ENCODE measurements around the gene TNFRSF12A. TPM values are rescaled to one million over a fixed set of nuclear protein-coding genes. Genes with fewer than 3 reads are reported as not detected.

TNFRSF12A gene
- total and polyA plus RNA-seq, 11 donors: 27.8 to 824 (median 97.1) TPM

GRCh38 chr16:3022684-3023414, 2.7 kb downstream of the TNFRSF12A start:
- ATAC-seq (peak in 2 of 4 donors; percentile 1 to 2), DNase-seq (peak in 4 of 5 donors; percentile 67 to 77 (median 74))
- 15 to 27% (median 27%) methylated on average over 6 to 8 of the region's 8 CpGs for WGBS, 4 donors

GRCh38 chr16:3023415-3023668, 3.2 kb downstream of the TNFRSF12A start:
- Histone ChIP-seq H3K4me3 (peak overlapping the region; percentile 42 to 99 (median 76)), H3K36me3 (peaks cover 0 to 23% (median 19%) of the 10 kb centered on the region in 9 donors), H3K27me3 (peaks cover 0 to 7% (median 5%) of the 10 kb centered on the region in 9 donors), H3K4me1 (peaks cover 13 to 62% (median 42%) of the 10 kb centered on the region in 12 donors), H3K9me3 (no peaks in the 10 kb centered on the region), H3K27ac (peak overlapping the region; percentile 82 to 100 (median 96))
- 10 to 32% (median 17%) methylated on average over 4 to 6 of the region's 6 CpGs for WGBS, 4 donors
- TF ChIP-seq CTCF (IDR thresholded peaks at IDR 0.05) (no peak), POLR2A (IDR thresholded peaks at IDR 0.05) (no peak)
- intact Hi-C loops (cut with DNase I): no loop called here
- peak in 4 of 5 donors; percentile 57 to 80 (median 71) for DNase-seq
- ATAC-seq: peak in 2 of 4 donors; percentile 0 to 1

More at GRCh38 chr16:3022684-3023414, 2.7 kb downstream of the TNFRSF12A start:
- Histone ChIP-seq H3K4me3 (peak overlapping the region; percentile 42 to 99 (median 76)), H3K36me3 (peaks cover 0 to 23% (median 19%) of the 10 kb centered on the region in 9 donors), H3K9me3 (no peaks in the 10 kb centered on the region), H3K4me1 (peaks cover 13 to 62% (median 44%) of the 10 kb centered on the region in 12 donors), H3K27me3 (peaks cover 4 to 11% (median 9%) of the 10 kb centered on the region in 9 donors), H3K27ac (peak overlapping the region; percentile 82 to 100 (median 96))
- intact Hi-C loops (cut with DNase I): no loop called here
- no peak for TF ChIP-seq CTCF (IDR thresholded peaks at IDR 0.05)

- Histone ChIP-seq H3K27me3 (peaks cover 0 to 6% (median 2%) of the 10 kb centered on the region in 9 donors), H3K27ac (peak within 1 kb of the TSS; percentile 82 to 100 (median 96)), H3K4me3 (peak within 1 kb of the TSS; percentile 42 to 99 (median 76)), H3K9me3 (no peaks in the 10 kb centered on the region), H3K4me1 (peaks cover 13 to 65% (median 44%) of the 10 kb centered on the region in 12 donors), H3K36me3 (peaks cover 0 to 23% (median 19%) of the 10 kb centered on the region in 9 donors)
- intact Hi-C loops (cut with DNase I): no loop called here
- ATAC-seq (peak; percentile 65 to 82 (median 81)), DNase-seq (peak; percentile 95 to 99 (median 98))
- TF ChIP-seq CTCF (IDR thresholded peaks at IDR 0.05) (peak in 1 of 12 donors; percentile 10), POLR2A (IDR thresholded peaks at IDR 0.05) (peak in 1 of 2 donors; percentile 75)
- 1% methylated on average over 52 to 69 of the region's 69 CpGs for WGBS, 4 donors
Observed at GRCh38 chr16:3023669-3024478, 3.7 kb downstream of the TNFRSF12A start, which contains the start of the genes HCFC1R1 and THOC6. TSS of gene HCFC1R1 (minus strand) at chr16:3023942. CDS start at chr16:3023941, 1 bp downstream. TSS of gene THOC6 (plus strand) at chr16:3024035. CDS start at chr16:3024327, 292 bp downstream.
